Measurements from ENCODE around the gene LY6G6F. TPM values are rescaled to one million over a fixed set of nuclear protein-coding genes. Genes with fewer than 3 reads are reported as not detected.

LY6G6F gene
- total RNA-seq, 1 donor from 2014 or later, result not detected

GRCh38 chr6:31737315-31737990, 30.8 kb downstream of the LY6G6F start:
- DNase-seq (ENCODE audit: extremely low read depth, low read depth, low spot score), result no peak

- DNase-seq (ENCODE audit: extremely low read depth, low read depth, low spot score), result peak; percentile 73
Observed at GRCh38 chr6:31737991-31738979, 31.6 kb downstream of the LY6G6F start.

GRCh38 chr6:31739639-31740396, 33.2 kb downstream of the LY6G6F start, which contains the start of gene MSH5:
TSS of gene MSH5 (plus strand) at chr6:31740005. CDS start at chr6:31740467, 462 bp downstream.
- peak; percentile 94 for DNase-seq (ENCODE audit: extremely low read depth, low read depth, low spot score)

GRCh38 chr6:31740397-31741223, 33.9 kb downstream of the LY6G6F start:
- no peak for DNase-seq (ENCODE audit: extremely low read depth, low read depth, low spot score)

- DNase-seq (ENCODE audit: extremely low read depth, low read depth, low spot score), result no peak
Observed at GRCh38 chr6:31741815-31742214, 35.1 kb downstream of the LY6G6F start.

GRCh38 chr6:31742894-31743293, 36.2 kb downstream of the LY6G6F start:
- DNase-seq (ENCODE audit: extremely low read depth, low read depth, low spot score), result no peak

GRCh38 chr6:31744422-31744821, 37.8 kb downstream of the LY6G6F start:
- DNase-seq (ENCODE audit: extremely low read depth, low read depth, low spot score), result no peak

GRCh38 chr6:31749301-31750036, 42.8 kb downstream of the LY6G6F start:
- no peak for DNase-seq (ENCODE audit: extremely low read depth, low read depth, low spot score)

- no peak for DNase-seq (ENCODE audit: extremely low read depth, low read depth, low spot score)
Observed at GRCh38 chr6:31750411-31751022, 43.9 kb downstream of the LY6G6F start.

GRCh38 chr6:31752739-31753319, 46.2 kb downstream of the LY6G6F start:
- no peak for DNase-seq (ENCODE audit: extremely low read depth, low read depth, low spot score)

- no peak for DNase-seq (ENCODE audit: extremely low read depth, low read depth, low spot score)
Observed at GRCh38 chr6:31758281-31758680, 51.6 kb downstream of the LY6G6F start.

Other genes starting within 250 kb of the LY6G6F start
- 14.5 and 19.1 TPM in 2 replicates for gene MICB, start 208.7 kb upstream of the LY6G6F start, total RNA-seq
- not detected in 2 replicates for gene MCCD1, start 177.9 kb upstream of the LY6G6F start, total RNA-seq
- gene DDX39B, start 164.9 kb upstream of the LY6G6F start, total RNA-seq, result 230 and 249 TPM in 2 replicates
- 0.18 and 1.2 TPM in 2 replicates for gene ATP6V1G2, start 160.3 kb upstream of the LY6G6F start, total RNA-seq
- gene NFKBIL1, start 159.3 kb upstream of the LY6G6F start, total RNA-seq, result 20.6 and 27.7 TPM in 2 replicates
- gene LTA, start 134.6 kb upstream of the LY6G6F start, total RNA-seq, result 0.53 TPM in 1 of 2 replicates, not detected in the other
- gene TNF, start 131.3 kb upstream of the LY6G6F start, total RNA-seq, result 0.88 and 4.4 TPM in 2 replicates
- 16.5 and 41.8 TPM in 2 replicates for gene LTB, start 124.4 kb upstream of the LY6G6F start, total RNA-seq
- gene LST1, start 120.6 kb upstream of the LY6G6F start, total RNA-seq, result 0.87 and 0.99 TPM in 2 replicates
- gene NCR3, start 113.9 kb upstream of the LY6G6F start, total RNA-seq, result not detected in 2 replicates
- gene AIF1, start 91.6 kb upstream of the LY6G6F start, total RNA-seq, result not detected in 2 replicates
- gene PRRC2A, start 86.2 kb upstream of the LY6G6F start, total RNA-seq, result 125 and 166 TPM in 2 replicates
- 259 and 375 TPM in 2 replicates for gene BAG6, start 54.2 kb upstream of the LY6G6F start, total RNA-seq
- not detected in 2 replicates for gene APOM, start 51.0 kb upstream of the LY6G6F start, total RNA-seq
- 19.1 and 19.6 TPM in 2 replicates for gene C6orf47, start 46.1 kb upstream of the LY6G6F start, total RNA-seq
- gene GPANK1, start 41.9 kb upstream of the LY6G6F start, total RNA-seq, result 13.0 and 14.5 TPM in 2 replicates
- gene CSNK2B, start 40.8 kb upstream of the LY6G6F start, total RNA-seq, result 292 and 314 TPM in 2 replicates
- 2.6 and 7.9 TPM in 2 replicates for gene LY6G5B, start 36.9 kb upstream of the LY6G6F start, total RNA-seq
- 3.7 and 4.1 TPM in 2 replicates for gene LY6G5C, start 25.8 kb upstream of the LY6G6F start, total RNA-seq
- gene ABHD16A, start 3.5 kb upstream of the LY6G6F start, total RNA-seq, result 35.7 and 49.2 TPM in 2 replicates
- not detected in 2 replicates for gene LY6G6D, start 8.5 kb downstream of the LY6G6F start, total RNA-seq
- gene LY6G6C, start 14.9 kb downstream of the LY6G6F start, total RNA-seq, result not detected in 2 replicates
- not detected in 2 replicates for gene MPIG6B, start 16.5 kb downstream of the LY6G6F start, total RNA-seq
- gene DDAH2, start 22.4 kb downstream of the LY6G6F start, total RNA-seq, result 110 and 138 TPM in 2 replicates
- 541 and 655 TPM in 2 replicates for gene CLIC1, start 29.7 kb downstream of the LY6G6F start, total RNA-seq
- gene MSH5, start 33.1 kb downstream of the LY6G6F start, total RNA-seq, result 3.7 and 18.7 TPM in 2 replicates
- 3.3 and 3.9 TPM in 2 replicates for gene SAPCD1, start 55.8 kb downstream of the LY6G6F start, total RNA-seq
- 0.34 and 0.58 TPM in 2 replicates for gene VWA7, start 70.5 kb downstream of the LY6G6F start, total RNA-seq
- gene VARS1, start 88.9 kb downstream of the LY6G6F start, total RNA-seq, result 90.9 and 105 TPM in 2 replicates
- 45.3 and 74.3 TPM in 2 replicates for gene LSM2, start 100.1 kb downstream of the LY6G6F start, total RNA-seq
- gene HSPA1L, start 108.4 kb downstream of the LY6G6F start, total RNA-seq, result 0.44 and 0.53 TPM in 2 replicates
- gene HSPA1A, start 108.7 kb downstream of the LY6G6F start, total RNA-seq, result 140 and 161 TPM in 2 replicates
- gene HSPA1B, start 120.9 kb downstream of the LY6G6F start, total RNA-seq, result 76.3 and 95.3 TPM in 2 replicates
- gene NEU1, start 156.0 kb downstream of the LY6G6F start, total RNA-seq, result 82.6 and 83.5 TPM in 2 replicates
- gene SLC44A4, start 172.1 kb downstream of the LY6G6F start, total RNA-seq, result 0.05 and 1.7 TPM in 2 replicates
- gene EHMT2, start 190.8 kb downstream of the LY6G6F start, total RNA-seq, result 39.0 and 46.4 TPM in 2 replicates
- gene ZBTB12, start 195.2 kb downstream of the LY6G6F start, total RNA-seq, result 1.7 TPM in 2 replicates
- gene C2, start 220.9 kb downstream of the LY6G6F start, total RNA-seq, result not detected in 2 replicates
- 0.53 and 2.3 TPM in 2 replicates for gene CFB, start 239.2 kb downstream of the LY6G6F start, total RNA-seq